GM18909 (cell line): Measurements from ENCODE around the gene MIGA2.

Source experiments
- ATAC-seq: cut with Tn5 transposase; IDR thresholded peaks from one replicate; pipeline ENCODE4 v1.9.1; 2021; ENCODE audit warnings: mild to moderate bottlenecking; ENCODE audit not compliant: unreplicated experiment, poor library complexity

The MIGA2 gene

GRCh38 chr9:129069862-129070641, 33.6 kb downstream of the MIGA2 start:
- no peak for ATAC-seq

DNA sequence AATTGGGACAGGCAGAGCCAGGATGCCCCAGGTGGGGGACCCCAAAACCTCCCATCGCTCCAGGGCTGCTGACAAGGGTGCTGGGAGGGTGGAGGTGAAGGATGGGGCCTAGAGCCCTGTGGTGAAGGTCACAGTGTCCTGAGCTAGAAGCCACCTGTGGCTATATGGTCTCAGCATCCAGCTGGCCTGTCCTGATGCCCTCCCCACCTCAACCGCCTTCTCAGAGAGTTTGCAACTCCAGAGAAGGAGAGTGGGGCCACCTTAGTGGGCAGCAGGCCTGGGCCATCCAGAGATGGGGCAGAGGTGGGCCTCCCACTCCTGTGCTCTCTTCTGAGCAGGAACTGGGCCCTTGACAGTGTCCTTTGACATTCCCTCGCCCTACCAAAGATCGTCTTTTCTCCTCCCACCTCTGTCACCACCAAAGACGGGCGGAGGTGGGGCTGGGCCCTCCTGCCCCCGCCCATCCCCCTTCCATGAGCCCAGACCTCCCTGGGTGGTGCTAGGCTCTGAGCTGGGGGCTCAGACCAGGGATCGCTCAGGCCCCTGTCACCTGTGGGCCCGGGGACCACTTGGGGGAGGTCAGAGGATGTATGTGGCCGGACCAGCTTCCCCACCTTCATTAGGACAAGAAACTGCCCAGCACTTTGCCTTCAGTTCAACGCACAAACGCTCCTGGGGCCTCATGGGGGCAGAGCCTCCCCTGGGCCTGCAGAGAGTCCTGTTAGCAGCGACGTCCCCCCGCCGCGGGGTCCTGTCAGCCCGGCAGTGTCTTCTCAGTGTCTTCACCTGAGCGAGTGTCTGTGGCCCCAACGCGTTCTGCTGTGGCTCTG, 34.5 kb downstream of the MIGA2 start:
- no peak for ATAC-seq

DNA sequence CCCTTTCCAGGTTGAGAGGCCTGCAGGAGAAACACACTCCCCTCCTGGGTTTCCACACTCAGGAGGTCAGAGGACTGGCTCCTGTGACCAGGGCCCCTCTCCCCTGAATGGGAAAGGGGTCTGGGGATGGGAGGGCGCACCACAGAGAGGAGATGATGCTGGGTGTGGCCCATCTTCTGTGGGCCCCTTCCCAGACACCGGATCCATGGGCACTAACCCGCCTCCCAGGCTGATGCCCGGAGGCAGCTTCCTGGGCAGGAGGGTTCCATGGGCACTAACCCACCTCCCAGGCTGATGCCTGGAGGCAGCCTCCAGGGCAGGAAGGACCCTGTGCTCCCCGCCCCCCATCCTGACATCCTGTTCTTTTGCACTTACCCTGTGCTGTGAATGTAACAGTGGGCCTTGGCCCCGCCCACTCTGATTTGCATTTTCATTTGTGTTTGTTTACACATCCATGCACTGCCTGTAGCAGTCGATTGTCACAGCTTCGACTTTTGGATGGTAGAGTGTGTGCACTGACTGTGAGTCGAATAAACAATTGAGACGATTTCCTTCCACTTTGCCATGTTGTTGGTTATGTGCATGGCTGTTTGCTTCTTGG, 35.2 kb downstream of the MIGA2 start:
- ATAC-seq = no peak

DNA sequence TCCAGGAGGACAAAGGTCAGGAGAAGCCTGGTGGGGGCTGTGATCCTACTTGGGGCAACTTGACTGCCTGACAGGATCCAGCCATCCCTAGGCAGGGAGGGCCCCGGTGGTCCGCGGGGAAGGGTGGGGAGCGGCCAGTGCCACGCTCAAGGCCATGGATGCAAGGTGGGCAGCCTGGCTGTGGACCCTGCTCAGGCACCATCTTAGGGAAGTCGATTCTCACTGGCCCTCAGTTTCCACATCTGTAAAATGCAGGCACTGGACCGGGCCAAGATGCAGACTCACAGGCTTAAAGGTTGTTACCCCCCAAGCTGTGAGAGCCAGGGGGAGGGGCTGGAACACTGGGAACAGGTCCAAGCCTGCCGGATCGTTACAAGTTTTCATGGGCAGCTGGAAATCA, 35.7 kb downstream of the MIGA2 start:
- no peak for ATAC-seq

DNA sequence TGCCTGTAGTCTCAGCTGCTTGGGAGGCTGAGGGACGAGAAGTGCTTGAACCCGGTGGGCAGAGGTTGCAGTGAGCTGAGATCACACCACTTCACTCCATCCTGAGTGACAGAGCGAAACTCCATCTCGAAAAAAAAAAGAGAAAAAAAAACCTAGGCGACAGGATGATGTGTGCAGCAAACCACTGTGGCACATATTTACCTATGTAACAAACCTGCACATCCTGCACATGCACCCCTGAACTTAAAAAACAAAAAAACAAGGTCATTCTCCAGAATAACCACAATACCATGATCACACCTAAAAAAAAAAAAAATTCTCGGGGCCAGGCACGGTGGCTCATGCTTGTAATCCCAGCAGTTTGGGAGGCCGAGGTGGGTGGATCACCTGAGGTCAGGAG, 37.0 kb downstream of the MIGA2 start:
- no peak for ATAC-seq

DNA sequence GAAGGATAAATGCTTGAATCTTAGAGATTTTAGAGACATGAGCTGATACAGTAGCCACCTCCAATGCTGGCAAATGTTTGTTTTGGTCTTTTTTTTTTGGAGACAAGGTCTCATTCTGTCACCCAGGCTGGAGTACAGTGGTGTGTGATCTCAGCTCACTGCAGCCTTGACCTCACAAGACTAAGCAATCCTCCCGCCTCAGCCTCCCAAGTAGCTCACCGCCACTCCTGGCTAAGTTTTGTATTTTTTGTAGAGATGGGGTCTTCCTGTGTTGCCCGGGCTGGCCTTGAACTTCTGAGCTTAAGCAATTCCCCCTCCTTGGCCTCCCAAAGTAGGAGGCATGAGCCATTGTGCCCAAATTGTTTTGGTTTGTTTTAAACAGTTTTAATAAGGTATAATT, 37.7 kb downstream of the MIGA2 start:
- ATAC-seq = no peak

GRCh38 chr9:129075996-129076639, 39.7 kb downstream of the MIGA2 start:
- no peak for ATAC-seq

- no peak for ATAC-seq
These were observed 40.2 kb downstream of the MIGA2 start for GRCh38 chr9:129076640-129077037.

GRCh38 chr9:129077236-129077635, 40.8 kb downstream of the MIGA2 start:
- no peak for ATAC-seq

GRCh38 chr9:129078691-129079503, 42.5 kb downstream of the MIGA2 start:
- ATAC-seq = no peak

- no peak for ATAC-seq
These were observed 43.4 kb downstream of the MIGA2 start for GRCh38 chr9:129079829-129080228.

GRCh38 chr9:129080298-129080600, 43.8 kb downstream of the MIGA2 start:
- ATAC-seq = no peak

DNA sequence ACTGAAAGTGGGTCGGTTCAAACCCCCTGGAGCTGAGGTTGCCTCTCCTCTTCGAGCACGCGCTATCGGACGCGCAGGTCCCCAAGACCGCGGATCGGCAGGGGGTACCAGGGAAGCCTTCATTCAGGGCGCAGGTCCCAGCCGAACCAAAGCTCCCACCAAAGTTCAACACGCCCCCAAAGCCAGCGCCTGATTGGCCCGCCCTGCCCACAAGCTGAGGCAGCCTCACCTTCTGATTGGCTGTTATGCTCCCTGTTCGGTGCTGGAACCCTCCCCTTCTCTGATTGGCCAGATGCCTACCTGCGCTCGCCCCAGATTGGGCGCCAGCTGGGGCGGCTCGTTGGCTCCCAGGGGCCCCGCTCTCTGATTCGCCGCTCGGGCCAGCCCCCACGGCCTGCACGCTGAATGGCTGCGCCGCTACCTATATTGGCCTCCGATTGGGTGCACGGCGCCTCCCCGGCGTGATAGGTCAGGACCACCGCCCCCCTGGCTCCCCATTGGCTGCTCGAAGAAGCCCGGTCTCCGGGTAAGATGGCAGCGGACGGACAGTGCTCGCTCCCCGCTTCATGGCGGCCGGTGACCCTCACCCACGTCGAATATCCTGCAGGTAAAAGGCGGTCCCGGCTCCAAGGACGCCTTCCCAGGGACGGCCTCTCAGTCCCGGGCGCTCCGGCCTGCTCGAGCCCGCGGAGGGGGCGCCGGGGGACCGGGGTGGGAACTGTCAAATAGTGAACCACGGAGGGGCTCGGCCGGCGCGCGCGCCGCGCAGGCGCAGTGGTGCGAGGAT, 44.4 kb downstream of the MIGA2 start, which contains the start of gene DOLPP1:
Gene DOLPP1, plus strand, starts transcription at position 511 of the 787 bp plus-strand sequence. Its CDS starts 21 bp downstream, at position 532.
- peak; percentile 94 for ATAC-seq

- ATAC-seq = no peak
These were observed 45.0 kb downstream of the MIGA2 start for GRCh38 chr9:129081388-129081904.

DNA sequence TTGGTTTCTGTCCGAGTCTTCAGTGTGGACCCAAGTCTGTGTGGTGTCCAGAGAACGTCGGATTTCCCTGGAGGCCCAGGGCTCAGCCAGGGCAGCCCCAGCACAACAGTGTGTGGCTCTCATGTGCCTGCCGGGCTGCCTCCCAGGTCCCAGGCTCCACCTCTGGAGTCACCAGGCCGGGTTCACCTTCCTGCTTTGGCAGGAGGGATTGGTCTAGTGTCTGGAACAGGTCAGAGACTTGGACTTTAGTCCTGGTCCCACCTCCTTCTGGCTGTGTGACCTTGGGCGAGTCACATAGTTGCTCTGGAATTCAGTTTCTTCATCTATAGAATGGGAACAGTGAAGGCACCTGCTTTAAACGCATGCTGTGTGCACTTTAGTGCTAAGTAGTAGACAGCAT, 47.7 kb downstream of the MIGA2 start:
- no peak for ATAC-seq

DNA sequence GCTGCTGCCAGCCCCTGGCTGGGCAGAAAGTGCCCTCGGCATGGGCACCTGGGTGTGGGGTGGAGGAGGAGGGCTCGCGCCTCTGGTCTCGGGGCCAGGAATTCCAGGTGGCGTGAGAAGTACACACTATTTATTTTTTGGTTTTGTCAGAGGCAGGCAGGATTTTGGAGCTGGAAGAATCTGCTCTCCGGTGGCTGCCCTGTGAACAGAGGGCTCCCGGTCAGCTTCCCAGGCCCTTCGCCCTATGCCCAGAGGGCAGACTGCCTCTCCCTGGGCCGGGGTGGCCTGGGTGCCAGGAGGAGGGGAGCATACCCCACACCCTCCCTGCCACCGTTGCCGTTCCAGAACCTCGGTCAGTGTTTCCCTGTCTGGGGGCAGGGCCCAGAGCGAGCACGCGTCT, 52.8 kb downstream of the MIGA2 start:
- ATAC-seq = no peak

DNA sequence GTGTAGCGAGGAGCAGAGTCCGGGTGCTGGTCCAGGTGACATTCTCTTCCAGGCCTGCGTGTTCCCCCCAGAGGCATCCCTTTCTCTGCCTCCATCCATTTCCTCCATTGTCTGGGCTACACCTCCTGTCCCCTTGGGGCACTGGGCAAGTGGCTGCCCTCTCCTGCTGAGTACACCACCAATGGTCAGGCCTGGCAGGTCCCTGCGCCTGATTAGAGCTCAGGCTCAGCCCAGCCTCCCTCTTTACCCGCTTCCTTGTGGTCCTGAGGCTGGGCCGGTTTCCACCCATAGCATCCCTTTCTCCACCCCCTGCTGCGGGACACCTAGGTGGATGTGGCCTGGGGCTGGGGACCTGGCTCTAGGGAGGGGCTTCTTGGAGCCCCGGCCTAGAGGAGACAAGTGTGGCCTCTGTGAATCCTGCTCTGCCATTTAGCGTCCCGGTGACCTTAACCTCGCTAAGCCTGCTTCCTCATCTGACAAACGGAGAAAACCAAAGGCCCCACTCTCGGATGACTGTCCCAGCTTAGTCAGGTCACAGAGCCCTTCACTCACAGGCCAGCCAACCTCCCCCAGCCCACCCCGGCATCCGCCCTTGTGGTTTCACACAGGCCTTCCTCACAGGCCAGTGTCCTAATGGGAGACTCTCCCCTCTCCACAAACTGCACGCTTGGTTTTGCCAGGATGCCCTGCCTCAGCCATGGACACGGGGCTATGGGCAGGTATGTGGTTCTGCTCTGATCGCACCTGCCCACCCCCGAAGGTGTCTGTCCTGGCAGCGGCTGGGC, 57.4 kb downstream of the MIGA2 start:
- ATAC-seq = no peak
